ENCODE results near the gene CMC2. TPM values are rescaled to one million over a fixed set of nuclear protein-coding genes. Genes with fewer than 3 reads are reported as not detected.

The CMC2 gene
- total RNA-seq, 4 donors from 2014 or later = 19.6 to 52.9 (median 32.6) TPM

DNA sequence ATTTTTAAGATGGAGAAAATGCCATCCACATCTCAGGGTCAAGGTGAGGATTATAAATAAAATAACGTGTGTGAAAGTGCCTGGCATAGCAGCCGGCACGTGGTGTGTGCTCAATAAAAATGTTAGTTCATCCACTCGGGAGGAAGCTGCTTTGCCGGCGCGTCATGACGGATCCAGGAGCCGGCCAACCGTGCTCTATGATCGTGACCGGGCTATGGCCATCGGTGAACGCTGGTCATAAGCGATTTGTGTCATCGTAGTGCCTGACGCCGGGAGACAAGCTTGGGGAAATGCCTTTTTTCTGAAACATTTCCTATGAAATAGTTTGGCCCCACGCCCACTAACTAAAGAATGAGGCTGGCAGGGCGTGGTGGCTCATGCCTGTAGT lies 74.0 kb downstream of the CMC2 start:
- peak; percentile 19 to 87 for DNase-seq (ENCODE audit: low spot score in 2 of 2)
- intact Hi-C loops (cut with DNase I; ENCODE audit: low total_unique reads) = no loop called here

DNA sequence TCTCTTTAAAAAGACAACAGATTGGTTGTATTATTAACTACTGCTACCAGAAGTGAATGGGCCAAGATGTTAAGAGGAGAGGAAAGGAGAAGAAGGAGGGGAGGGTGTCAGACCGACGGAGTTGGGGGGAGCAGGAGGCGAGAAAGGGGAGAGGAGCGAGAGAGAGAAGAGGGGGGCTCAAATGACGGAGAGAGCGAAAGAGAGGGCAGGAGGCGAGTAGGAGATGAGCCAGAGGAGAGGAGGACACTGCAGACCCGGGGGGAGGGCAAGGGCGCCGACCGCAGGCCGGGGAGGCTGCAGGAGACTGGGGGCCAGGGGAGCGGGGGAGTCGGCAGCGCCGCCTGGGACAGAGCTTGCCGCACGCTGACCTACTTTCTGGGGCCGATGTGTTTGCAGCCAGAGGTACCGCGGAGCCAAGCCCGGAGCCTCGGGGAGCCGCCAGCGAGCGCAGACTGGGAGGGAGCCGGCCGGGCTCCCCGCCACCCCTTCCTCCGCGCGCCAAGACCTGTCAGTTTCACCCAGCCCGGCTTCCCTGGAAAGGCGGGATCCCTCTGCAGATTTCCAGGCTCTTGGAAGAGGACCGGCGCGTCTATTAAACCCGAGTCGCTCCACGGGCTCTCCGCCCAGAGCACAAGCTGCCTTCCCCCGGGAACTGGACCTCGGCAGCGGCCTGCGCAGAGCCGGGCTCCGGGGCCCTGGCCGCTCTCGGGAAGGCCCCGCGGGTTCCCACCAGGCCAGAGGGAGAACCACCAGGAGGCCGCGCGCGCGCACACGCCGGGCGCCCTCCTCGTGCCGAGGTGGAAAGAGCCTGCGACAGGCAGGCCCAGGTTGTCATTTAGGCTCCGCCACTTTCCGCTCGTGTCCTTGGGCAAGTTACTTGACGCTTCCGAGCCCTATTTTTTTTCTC lies 74.6 kb downstream of the CMC2 start:
- no peak overlapping the region for H3K4me3 ChIP-seq (ENCODE audit: low read depth, poor library complexity, severe bottlenecking)
- TF ChIP-seq POLR2A (IDR thresholded peaks at IDR 0.05) = no peak
- TF ChIP-seq, protein P1, sequence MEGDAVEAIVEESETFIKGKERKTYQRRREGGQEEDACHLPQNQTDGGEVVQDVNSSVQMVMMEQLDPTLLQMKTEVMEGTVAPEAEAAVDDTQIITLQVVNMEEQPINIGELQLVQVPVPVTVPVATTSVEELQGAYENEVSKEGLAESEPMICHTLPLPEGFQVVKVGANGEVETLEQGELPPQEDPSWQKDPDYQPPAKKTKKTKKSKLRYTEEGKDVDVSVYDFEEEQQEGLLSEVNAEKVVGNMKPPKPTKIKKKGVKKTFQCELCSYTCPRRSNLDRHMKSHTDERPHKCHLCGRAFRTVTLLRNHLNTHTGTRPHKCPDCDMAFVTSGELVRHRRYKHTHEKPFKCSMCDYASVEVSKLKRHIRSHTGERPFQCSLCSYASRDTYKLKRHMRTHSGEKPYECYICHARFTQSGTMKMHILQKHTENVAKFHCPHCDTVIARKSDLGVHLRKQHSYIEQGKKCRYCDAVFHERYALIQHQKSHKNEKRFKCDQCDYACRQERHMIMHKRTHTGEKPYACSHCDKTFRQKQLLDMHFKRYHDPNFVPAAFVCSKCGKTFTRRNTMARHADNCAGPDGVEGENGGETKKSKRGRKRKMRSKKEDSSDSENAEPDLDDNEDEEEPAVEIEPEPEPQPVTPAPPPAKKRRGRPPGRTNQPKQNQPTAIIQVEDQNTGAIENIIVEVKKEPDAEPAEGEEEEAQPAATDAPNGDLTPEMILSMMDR (IDR thresholded peaks at IDR 0.05) = no peak
- WGBS, 2 donors = 1 to 2% methylated on average over 47 to 58 of the region's 67 CpGs
- intact Hi-C loops (cut with DNase I; ENCODE audit: low total_unique reads) = no loop called here
- DNase-seq (ENCODE audit: low spot score in 2 of 2) = peak; percentile 21 to 88

More for the DNA sequence above, 74.0 kb downstream of the CMC2 start:
- TF ChIP-seq POLR2A (IDR thresholded peaks at IDR 0.05) = no peak
- TF ChIP-seq, protein P1 (IDR thresholded peaks at IDR 0.05) = no peak
- H3K4me3 ChIP-seq (ENCODE audit: low read depth, poor library complexity, severe bottlenecking) = no peak overlapping the region
- 10 to 14% methylated on average over 17 to 20 of the region's 20 CpGs for WGBS, 2 donors

DNA sequence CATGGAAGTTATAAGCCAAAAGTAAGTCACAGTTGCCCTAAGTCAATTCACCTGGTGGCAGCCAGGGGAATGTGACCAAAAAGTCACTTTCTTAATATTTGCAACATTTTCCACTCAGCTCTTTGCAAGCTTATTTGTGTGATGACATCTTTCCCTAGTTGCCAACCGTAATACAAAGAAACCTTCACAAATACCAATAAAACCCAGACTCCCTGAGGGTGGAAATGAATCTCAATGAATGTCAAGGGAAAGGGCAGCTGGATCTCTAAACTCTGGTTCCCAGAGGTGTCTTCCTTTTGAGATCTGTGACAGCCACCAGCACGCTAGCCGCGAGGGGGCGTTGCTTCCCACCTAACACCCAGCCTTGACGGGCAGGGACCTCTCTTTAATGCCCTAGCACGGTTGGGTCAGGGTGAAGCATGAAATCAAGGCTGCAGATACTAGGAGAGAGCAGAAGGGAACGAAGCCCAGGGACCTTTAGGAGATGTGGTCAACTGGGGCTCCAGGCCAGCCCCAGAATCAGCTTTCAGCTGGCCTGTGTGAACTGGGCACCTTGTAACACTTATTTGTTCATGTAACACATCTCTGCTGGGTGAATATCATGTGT lies 82.2 kb downstream of the CMC2 start:
- intact Hi-C loops (cut with DNase I; ENCODE audit: low total_unique reads) = no loop called here
- WGBS, 2 donors = 11 to 21% methylated on average over 8 of the region's 8 CpGs
- no peak for TF ChIP-seq POLR2A (IDR thresholded peaks at IDR 0.05)
- TF ChIP-seq, protein P1 (IDR thresholded peaks at IDR 0.05) = no peak
- DNase-seq (ENCODE audit: low spot score in 2 of 2) = no peak
- no peak overlapping the region for H3K4me3 ChIP-seq (ENCODE audit: low read depth, poor library complexity, severe bottlenecking)

DNA sequence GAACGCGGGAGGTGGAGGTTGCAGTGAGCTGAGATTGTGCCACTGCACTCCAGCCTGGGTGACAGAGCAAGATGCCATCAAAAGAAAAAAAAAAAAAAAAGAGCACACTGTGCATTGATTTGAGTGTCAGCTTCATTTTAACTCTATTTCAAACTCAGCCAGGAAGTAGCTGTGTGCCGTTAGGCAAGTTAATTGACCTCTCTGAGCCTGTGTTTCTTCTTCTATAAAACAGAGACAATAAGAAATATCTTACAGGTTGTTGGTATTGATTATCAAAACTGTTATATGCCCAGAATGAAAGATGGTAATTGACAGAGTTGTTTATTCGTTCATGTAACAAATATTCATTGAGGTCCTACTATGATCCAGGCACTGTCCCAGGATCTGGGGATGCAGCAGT lies 83.3 kb downstream of the CMC2 start:
- DNase-seq (ENCODE audit: low spot score in 2 of 2) = no peak
- TF ChIP-seq, protein P1 (IDR thresholded peaks at IDR 0.05) = no peak
- no peak for TF ChIP-seq POLR2A (IDR thresholded peaks at IDR 0.05)
- intact Hi-C loops (cut with DNase I; ENCODE audit: low total_unique reads) = no loop called here
- no peak overlapping the region for H3K4me3 ChIP-seq (ENCODE audit: low read depth, poor library complexity, severe bottlenecking)
- 93 to 95% methylated on average over 4 of the region's 4 CpGs for WGBS, 2 donors

Other genes with a start within 250 kb of the CMC2 start
- 1 to 10 TPM; 1.3 to 1.9 (median 1.7) TPM for gene CDYL2, start 202.3 kb downstream of the CMC2 start, total RNA-seq
- 1 to 10 TPM; 3.8 to 5.2 (median 4.9) TPM for gene CENPN, start 329 bp upstream of the CMC2 start, total RNA-seq
- 10 to 100 TPM; 33.3 to 51.7 (median 41.9) TPM for gene ATMIN, start 29.0 kb upstream of the CMC2 start, total RNA-seq
- 1 to 10 TPM in 2 of 4 donors, under 1 TPM in 2; 0.54 to 2.5 (median 1.3) TPM for gene C16orf46, start 70.4 kb upstream of the CMC2 start, total RNA-seq
- 10 to 100 TPM in 2 of 4 donors, 1 to 10 TPM in 2; 4.8 to 10.6 (median 7.7) TPM for gene GCSH, start 89.5 kb upstream of the CMC2 start, total RNA-seq
- gene BCO1, start 231.8 kb upstream of the CMC2 start, total RNA-seq = under 1 TPM in 2 of 4 donors, not detected in 2; 0.12 to 0.29 TPM

Measured in lower leg skin (tissue), 4 donors.